ENCODE results near the gene EPHA6. TPM values are rescaled to one million over a fixed set of nuclear protein-coding genes. Genes with fewer than 3 reads are reported as not detected.

EPHA6 gene
- total RNA-seq, 1 donor from 2014 or later = 0.11 TPM

GRCh38 chr3:97066531-97066930 is 252.1 kb downstream of the EPHA6 start:
- H3K27ac Mint-ChIP-seq = no peak overlapping the region
- TF ChIP-seq EZH2phosphoT487 (IDR thresholded peaks at IDR 0.05) (no peak), EZH2 (IDR thresholded peaks at IDR 0.05) (no peak)
- TF ChIP-seq, protein P1, sequence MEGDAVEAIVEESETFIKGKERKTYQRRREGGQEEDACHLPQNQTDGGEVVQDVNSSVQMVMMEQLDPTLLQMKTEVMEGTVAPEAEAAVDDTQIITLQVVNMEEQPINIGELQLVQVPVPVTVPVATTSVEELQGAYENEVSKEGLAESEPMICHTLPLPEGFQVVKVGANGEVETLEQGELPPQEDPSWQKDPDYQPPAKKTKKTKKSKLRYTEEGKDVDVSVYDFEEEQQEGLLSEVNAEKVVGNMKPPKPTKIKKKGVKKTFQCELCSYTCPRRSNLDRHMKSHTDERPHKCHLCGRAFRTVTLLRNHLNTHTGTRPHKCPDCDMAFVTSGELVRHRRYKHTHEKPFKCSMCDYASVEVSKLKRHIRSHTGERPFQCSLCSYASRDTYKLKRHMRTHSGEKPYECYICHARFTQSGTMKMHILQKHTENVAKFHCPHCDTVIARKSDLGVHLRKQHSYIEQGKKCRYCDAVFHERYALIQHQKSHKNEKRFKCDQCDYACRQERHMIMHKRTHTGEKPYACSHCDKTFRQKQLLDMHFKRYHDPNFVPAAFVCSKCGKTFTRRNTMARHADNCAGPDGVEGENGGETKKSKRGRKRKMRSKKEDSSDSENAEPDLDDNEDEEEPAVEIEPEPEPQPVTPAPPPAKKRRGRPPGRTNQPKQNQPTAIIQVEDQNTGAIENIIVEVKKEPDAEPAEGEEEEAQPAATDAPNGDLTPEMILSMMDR (IDR thresholded peaks at IDR 0.05) = no peak

GRCh38 chr3:97070302-97070701 is 255.9 kb downstream of the EPHA6 start:
- Histone ChIP-seq H3K27me3 (no peaks in the 10 kb centered on the region), H4K20me1 (ENCODE audit: low read depth) (no peaks in the 10 kb centered on the region), H3K79me2 (ENCODE audit: low read depth) (no peaks in the 10 kb centered on the region), H3K4me2 (no peak overlapping the region), H3K9me3 (ENCODE audit: low read depth) (no peaks in the 10 kb centered on the region), H3K27ac (no peak overlapping the region), H3F3A (ENCODE audit: low read depth) (no peaks in the 10 kb centered on the region), H3K36me3 (no peaks in the 10 kb centered on the region), H3K4me3 (no peak overlapping the region), H2AFZ (replicated peaks) (no peak overlapping the region), H3K4me1 (no peaks in the 10 kb centered on the region), H3K9ac (no peak overlapping the region)
- TF ChIP-seq EZH2 (IDR thresholded peaks at IDR 0.05) (no peak), EZH2phosphoT487 (IDR thresholded peaks at IDR 0.05) (no peak)
- TF ChIP-seq, protein P1 (IDR thresholded peaks at IDR 0.05) = no peak
- Mint-ChIP-seq H3K9me3 (no peaks in the 10 kb centered on the region), H3K4me3 (no peak overlapping the region), H3K36me3 (no peaks in the 10 kb centered on the region), H3K4me1 (no peaks in the 10 kb centered on the region), H3K27ac (no peak overlapping the region), H3K27me3 (ENCODE audit: insufficient read depth, low read depth) (no peaks in the 10 kb centered on the region)
- no peak for DNase-seq (ENCODE audit: low spot score)

More at GRCh38 chr3:97066531-97066930, 252.1 kb downstream of the EPHA6 start:
- no peak overlapping the region for H3K4me3 ChIP-seq
- no peak overlapping the region for H3K4me2 ChIP-seq
- H3K9me3 Mint-ChIP-seq = no peaks in the 10 kb centered on the region
- no peak overlapping the region for H3K9ac ChIP-seq
- H3K4me3 Mint-ChIP-seq = no peak overlapping the region
- H3K27me3 Mint-ChIP-seq (ENCODE audit: insufficient read depth, low read depth) = no peaks in the 10 kb centered on the region
- no peaks in the 10 kb centered on the region for H3K4me1 ChIP-seq
- no peak overlapping the region for H2AFZ ChIP-seq (replicated peaks)
- no peaks in the 10 kb centered on the region for H3K9me3 ChIP-seq (ENCODE audit: low read depth)
- H3K79me2 ChIP-seq (ENCODE audit: low read depth) = no peaks in the 10 kb centered on the region
- H3F3A ChIP-seq (ENCODE audit: low read depth) = no peaks in the 10 kb centered on the region
- no peak for DNase-seq (ENCODE audit: low spot score)
- no peaks in the 10 kb centered on the region for H3K27me3 ChIP-seq
- no peaks in the 10 kb centered on the region for H3K36me3 ChIP-seq
- H3K36me3 Mint-ChIP-seq = no peaks in the 10 kb centered on the region
- no peaks in the 10 kb centered on the region for H4K20me1 ChIP-seq (ENCODE audit: low read depth)
- no peaks in the 10 kb centered on the region for H3K4me1 Mint-ChIP-seq
- H3K27ac ChIP-seq = no peak overlapping the region

DNA sequence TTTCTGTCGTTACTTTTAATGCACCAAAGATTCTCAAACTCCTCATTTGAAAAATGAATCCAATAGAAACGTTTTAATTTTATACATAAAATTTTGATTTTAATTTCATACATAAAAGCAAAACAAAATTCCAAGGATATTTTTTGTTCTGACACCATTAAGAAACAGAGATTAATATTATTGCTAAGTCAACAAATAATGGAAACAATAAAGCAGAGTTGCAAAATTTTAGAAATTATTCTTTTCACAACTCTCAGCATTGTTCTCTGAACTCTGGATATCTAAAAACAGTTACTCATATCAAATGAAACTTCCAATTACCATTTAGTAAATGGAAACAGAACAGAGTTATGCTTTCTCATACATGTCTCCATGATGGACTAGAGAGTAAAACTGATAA is 260.2 kb downstream of the EPHA6 start:
- Histone ChIP-seq H3K9ac (no peak overlapping the region), H3K4me3 (no peak overlapping the region), H3K36me3 (no peaks in the 10 kb centered on the region), H3K4me1 (no peaks in the 10 kb centered on the region), H3K79me2 (ENCODE audit: low read depth) (no peaks in the 10 kb centered on the region), H3K9me3 (ENCODE audit: low read depth) (no peaks in the 10 kb centered on the region), H3K4me2 (no peak overlapping the region), H3F3A (ENCODE audit: low read depth) (no peaks in the 10 kb centered on the region), H3K27ac (no peak overlapping the region), H4K20me1 (ENCODE audit: low read depth) (no peaks in the 10 kb centered on the region), H2AFZ (replicated peaks) (no peak overlapping the region), H3K27me3 (no peaks in the 10 kb centered on the region)
- Mint-ChIP-seq H3K9me3 (no peaks in the 10 kb centered on the region), H3K4me1 (no peaks in the 10 kb centered on the region), H3K36me3 (no peaks in the 10 kb centered on the region), H3K27ac (no peak overlapping the region), H3K4me3 (no peak overlapping the region), H3K27me3 (ENCODE audit: insufficient read depth, low read depth) (no peaks in the 10 kb centered on the region)
- DNase-seq (ENCODE audit: low spot score) = no peak
- TF ChIP-seq, protein P1 (IDR thresholded peaks at IDR 0.05) = no peak
- TF ChIP-seq EZH2phosphoT487 (IDR thresholded peaks at IDR 0.05) (no peak), EZH2 (IDR thresholded peaks at IDR 0.05) (no peak)

Measured in neural progenitor cell (in vitro differentiated cells).